A549 (cell line): ENCODE results near the gene UCP1.
A peak's percentile ranks its signal among the peaks of the same experiment; 100 is the strongest.

Source experiments
- EHF ChIP-seq: fragments of 250-450 bp; sonication (Bioruptor Pico); IDR thresholded peaks from 2 replicates; pipeline ENCODE4 v1.5.0; 2020; ENCODE audit warnings: mild to moderate bottlenecking
- ESRRA ChIP-seq: fragments of 150-350 bp; IDR thresholded peaks from 2 replicates; pipeline ENCODE4 v1.6.1; 2014; ENCODE audit warnings: mild to moderate bottlenecking, low read length, borderline replicate concordance
- HDAC2 ChIP-seq: fragments of 200-600 bp; sonication (generic); IDR thresholded peaks from 2 replicates; pipeline ENCODE4 v1.6.1; 2016
- TF ChIP-seq, protein P1 (sequence below): fragments of 450-650 bp; IDR thresholded peaks from 2 replicates; pipeline ENCODE4 v1.6.1; 2014; ENCODE audit warnings: antibody characterized with exemption
- TF ChIP-seq, protein P2 (sequence below): fragments of >200 bp; sonication (Bioruptor Twin); formaldehyde crosslinking; IDR thresholded peaks from 3 replicates; pipeline ENCODE4 v1.5.1; 2016

DNA sequence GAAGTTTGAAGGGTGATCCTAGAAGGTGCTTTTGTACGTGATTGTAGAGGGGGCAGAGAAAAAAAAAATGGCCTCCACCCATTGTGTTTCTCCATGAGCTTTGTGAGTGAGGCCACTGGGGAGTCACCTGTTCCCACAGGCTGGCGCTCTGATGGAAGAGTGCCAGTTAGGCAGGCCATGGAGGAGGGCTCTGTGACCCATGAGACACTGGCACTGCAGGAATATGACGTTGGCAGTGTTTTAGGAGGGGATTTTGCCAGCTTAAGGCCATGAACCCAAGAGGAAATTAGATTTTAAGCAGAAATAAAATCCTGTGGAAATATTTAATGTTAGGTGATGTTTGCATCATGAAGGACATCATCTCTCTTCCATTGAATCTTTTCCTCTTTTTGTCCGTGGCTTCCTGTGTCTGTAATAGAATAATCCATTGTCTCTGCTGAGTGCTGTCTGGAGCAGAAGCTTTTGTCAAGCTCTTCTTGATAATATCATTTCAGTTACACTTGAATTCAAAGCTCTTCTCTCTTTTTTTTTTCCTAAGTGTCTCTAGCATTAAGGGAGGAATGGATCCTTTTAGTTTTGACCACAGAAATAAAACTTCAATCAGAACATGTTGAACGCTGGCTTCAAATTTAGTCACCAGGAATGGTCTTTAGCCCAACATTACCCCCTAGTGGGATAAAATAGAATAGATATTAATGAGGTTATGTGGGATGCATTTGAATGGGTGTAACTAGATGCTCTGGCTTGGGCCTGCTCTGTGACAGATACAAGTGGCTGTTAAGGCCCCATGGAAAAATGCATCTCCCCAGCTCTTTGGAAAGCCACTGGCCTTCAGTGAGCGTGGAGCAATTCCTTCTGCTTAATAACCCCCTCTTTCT, 41.0 kb upstream of the UCP1 start:
- TF ChIP-seq HDAC2 (no peak), EHF (CRISPR knock-in tag) (no peak), ESRRA (no peak)
- TF ChIP-seq, protein P1, sequence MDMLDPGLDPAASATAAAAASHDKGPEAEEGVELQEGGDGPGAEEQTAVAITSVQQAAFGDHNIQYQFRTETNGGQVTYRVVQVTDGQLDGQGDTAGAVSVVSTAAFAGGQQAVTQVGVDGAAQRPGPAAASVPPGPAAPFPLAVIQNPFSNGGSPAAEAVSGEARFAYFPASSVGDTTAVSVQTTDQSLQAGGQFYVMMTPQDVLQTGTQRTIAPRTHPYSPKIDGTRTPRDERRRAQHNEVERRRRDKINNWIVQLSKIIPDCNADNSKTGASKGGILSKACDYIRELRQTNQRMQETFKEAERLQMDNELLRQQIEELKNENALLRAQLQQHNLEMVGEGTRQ = no peak
- TF ChIP-seq, protein P2, sequence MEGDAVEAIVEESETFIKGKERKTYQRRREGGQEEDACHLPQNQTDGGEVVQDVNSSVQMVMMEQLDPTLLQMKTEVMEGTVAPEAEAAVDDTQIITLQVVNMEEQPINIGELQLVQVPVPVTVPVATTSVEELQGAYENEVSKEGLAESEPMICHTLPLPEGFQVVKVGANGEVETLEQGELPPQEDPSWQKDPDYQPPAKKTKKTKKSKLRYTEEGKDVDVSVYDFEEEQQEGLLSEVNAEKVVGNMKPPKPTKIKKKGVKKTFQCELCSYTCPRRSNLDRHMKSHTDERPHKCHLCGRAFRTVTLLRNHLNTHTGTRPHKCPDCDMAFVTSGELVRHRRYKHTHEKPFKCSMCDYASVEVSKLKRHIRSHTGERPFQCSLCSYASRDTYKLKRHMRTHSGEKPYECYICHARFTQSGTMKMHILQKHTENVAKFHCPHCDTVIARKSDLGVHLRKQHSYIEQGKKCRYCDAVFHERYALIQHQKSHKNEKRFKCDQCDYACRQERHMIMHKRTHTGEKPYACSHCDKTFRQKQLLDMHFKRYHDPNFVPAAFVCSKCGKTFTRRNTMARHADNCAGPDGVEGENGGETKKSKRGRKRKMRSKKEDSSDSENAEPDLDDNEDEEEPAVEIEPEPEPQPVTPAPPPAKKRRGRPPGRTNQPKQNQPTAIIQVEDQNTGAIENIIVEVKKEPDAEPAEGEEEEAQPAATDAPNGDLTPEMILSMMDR = peak; percentile 60
